Stimulated activated CD4-positive, alpha-beta T cell treated with anti-CD3 and anti-CD28 coated beads, TNF-alpha, amount 100 ng/mL, for 24 hours (primary cell): Measurements from ENCODE around the gene PCOLCE2.

Experiments used
- DNase-seq, 3 experiments: peaks; one replicate each; pipeline ENCODE4 v3.0.0-alpha.2; 2020; ENCODE audit warnings: low read depth in 3 of 3

PCOLCE2 gene

DNA sequence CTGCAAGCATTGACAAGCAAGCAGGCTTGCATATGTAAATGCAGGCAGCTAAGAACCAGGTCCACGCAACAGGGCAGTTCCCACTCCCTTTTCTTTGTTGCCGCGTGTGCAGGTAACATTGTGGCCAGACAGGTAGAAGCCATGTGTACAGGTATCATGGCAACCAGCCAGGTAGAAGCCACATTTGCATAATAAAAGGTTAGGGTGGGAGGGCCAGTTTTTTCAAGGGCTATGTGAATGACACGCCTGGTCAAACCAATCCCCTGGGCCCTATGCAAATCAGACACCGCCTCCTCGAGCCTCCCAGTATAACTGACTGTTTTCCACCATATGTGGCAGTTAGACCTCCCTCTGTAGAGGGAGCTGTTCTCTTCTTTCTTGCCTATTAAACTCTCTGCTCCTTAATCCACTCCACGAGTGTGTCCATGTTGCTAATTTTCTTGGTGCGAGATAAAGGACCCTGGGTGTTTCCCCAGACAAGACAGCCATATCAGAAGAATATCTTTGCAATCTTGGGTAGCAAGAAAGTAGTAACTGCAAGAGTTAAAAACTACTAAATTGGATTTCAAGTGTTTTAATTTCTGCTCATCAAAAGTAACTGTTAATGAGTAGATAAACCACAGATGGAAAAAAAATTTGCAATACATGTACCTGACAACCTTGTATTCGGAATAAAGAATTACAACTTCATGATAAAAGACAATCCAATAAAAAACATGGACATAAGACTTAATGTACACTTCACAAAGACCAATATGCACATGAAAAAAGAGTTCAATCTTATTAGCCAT is 21.8 kb downstream of the PCOLCE2 start:
- no peak for DNase-seq

DNA sequence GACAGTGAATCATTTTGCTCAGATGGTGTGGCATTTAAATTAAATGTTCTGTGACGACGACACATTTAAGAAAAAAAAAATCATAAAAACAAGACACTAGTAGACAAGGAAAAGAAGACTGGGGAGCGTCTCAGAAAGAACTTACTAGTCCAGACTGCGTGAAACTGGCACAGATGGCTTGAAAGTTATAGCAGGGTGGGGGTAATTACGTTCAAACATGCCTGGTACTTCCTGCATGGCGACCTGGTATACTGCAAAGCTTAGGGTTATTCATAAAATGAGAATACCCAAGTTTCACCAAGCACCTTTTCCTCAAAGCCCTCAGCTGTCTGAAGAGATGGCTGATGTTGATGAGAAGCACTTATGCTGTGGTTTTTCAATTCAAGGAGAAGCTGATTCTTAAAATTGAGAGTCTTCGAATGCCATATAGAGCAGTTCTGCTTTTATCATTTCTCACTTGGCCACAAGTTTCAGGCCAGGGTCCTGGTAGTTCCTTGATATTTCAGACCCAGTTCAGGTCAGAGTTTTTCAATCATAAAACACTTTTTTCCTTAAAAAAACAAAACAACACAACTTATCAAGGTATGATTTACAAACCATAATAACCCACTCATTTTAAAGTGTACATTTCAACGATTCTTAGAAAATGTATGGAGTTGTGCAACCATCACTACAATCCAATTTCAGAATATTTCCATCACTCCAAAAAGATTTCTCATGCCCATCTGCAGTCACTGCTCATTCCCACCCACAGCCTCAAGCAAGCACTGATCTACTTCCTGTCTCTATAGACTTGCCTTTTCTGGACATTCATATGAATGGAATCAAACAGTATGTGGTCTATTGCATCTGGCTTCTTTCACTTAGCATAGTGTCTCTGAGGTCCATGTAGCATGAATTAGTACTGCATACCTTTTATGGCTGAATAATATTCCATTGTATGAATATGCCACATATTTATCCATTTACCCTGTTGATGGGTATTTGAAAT is 24.7 kb downstream of the PCOLCE2 start:
- DNase-seq, result no peak

DNA sequence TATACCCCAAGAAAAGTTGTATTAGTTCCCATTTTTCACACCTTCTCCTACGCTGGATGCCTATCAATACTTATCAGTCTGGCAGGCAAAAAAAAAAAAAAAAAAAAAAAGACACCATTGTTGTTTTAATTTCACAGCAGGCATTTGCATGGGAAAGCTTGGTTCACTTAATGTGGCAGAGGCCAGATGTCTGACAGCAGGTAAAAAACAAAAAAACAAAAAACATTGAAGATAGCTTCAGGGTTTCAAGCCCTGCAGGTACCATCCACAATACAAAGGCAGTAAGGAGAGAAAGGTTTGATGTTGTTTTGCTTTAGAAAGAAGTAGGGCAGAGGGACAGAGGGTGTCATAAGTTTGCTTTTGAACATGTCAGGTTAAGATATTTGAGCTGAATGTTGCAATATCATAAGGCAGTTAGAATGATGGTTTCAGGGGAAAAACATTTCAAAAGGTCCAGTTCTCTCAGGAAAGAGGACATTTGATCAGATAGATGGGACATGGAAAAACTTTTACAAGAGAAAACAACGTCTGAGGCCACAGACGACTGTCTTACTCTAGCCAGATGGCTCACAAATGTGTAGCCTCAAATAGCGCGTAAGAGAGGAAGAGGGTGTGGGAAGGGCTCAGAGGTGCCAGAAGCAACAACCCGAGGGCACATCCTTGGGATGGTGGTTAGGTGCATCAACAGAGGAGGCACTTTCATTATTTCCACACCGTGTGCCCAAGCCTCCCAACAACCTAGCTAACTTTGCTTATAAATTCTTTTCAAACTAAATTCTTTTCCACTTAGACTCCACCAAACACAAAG is 25.7 kb downstream of the PCOLCE2 start:
- no peak for DNase-seq

DNA sequence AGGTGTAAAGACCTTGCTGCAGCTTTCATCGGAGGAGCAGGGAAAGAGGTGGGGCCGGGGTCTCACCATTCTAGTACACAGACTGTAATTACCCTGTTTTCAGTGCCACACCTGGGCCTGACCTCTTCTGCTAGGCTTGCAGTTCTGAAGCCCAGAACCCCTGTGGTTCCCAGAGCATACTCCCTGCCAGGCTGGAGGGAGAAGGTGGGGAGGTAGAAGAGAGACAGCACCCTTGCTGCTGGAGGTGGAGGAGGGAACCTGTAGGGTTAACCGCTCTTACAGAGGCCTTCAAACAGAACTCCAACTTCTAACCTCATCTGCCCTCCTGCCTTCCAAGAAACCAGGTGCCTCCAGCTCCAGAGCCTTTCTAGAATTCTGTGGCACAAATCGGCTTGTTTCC is 27.0 kb downstream of the PCOLCE2 start:
- no peak for DNase-seq

DNA sequence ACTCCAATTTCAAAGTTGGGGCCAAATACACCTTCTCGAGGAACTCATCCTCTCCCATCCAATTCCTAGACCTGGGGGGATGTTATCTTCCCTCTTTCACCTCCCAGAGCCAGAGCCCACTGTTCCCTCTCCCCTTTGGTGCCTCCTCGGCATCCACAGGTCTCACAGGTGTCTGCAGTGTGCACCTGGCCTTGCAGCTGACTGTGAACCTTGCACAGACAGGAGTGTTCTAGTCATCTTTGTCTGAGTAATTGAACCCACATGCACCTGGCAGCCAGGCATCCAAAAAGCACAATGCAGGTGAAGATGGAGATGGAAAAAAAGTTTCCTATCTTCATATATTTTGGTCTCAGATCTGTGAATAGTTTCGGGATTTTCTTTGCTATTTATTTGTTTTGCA is 30.8 kb downstream of the PCOLCE2 start:
- DNase-seq, result no peak

DNA sequence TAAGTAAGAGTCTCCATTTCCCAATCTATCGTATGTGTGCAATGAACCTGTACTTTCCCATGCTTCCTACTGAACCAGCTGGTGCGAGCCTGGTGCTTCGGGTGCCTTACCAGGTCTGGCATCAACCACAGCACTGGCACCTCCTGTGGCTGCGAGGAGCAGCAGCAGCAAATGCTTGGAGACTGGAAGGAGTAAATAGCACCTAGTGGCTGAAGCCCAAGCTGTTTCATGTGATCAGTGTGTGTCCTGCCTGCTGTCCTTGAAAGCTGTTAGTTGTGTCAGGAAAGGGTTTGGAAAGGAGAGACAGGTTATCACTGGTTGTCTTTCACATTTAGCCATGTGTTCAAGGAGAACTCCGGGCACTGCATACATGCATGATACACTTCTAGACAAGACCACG is 31.8 kb downstream of the PCOLCE2 start:
- no peak for DNase-seq

DNA sequence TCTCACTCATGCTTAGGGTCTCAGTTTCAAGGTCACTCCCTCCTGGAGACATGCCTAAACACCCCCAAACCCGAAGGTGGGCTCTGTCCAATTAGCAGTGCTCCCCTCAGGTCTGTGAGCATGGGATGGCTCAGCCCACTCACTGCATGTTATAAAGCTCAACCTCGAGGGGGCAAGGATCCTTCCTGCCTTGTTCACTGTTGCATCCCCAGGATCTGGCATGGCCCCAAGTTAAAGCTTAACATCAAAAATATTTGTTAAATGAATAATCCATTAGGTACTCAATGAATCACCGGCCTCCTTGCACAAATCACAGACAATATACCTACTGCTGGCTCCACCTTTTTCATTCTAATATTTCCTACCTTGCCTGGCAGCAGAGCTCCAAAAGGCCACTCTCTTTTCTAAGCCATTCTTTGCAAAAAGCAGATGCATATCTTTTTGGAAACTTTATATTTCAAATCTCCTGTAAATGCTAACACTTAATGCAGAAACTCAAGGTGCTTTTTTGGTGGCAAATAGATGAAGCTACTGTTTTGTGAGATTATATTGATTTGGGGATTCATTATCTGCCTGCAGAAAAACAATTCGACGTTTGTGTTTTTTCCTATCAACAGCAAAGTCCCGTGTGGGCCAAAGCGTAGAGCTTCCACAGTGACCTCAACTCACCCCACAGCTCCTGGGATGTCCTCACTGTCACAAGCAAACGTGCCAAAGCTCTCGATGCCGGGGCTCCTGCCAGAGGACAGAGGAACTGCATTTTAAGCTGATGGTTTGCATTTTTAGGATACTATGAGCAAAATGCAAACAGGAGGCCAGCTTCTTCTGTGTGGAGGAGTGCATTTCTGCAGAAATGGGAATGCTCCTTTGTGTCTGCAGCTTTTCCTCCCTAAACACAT is 35.4 kb downstream of the PCOLCE2 start:
- no peak for DNase-seq

DNA sequence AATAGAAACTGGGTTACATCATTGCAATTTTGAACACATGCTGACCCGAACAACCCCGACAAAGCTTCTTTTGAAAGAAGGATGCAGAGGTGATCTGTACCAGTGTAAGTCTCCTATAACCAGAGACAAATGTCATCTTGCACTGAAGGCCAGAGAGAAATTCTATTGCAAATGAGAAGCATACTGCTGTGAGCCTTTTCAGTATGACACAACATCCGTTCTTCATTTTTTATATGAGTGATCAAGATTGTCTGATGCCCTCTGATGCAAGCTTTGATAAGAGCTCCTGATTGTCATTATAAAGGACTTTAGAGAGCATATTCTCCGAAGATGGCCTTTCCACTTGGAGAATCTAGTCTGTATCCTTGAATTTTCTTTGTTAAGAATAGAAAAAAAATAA is 36.9 kb downstream of the PCOLCE2 start:
- no peak for DNase-seq

DNA sequence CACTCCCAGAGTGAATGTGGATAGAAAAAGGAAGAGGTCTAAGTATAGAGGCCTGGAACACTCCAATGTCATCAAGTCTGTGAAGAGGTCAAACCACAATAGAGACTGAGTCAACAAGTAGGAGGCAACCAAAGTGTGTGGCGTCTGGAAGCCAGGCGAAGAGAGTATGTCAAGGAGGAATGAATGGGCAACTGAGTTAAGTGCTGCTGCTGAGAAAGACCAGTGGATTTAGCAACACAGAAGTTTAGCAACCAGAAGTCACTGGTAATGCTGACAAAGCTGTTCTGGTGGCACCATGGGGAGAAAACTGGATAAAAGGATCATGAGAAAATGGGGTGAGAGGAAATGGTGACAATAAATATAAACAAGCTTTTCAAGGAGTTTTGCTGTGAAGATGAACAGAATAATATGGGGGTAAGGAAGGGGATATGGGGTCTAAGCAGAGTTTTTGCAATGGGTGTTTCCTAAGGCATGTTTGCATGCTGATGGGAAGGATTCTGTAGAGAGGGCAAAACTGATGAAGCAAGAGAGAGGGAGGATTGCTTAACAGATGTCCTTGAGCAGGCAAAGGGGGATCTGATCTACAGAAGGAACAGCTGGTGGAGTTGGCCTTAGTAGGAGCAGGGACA is 38.4 kb downstream of the PCOLCE2 start:
- no peak for DNase-seq

DNA sequence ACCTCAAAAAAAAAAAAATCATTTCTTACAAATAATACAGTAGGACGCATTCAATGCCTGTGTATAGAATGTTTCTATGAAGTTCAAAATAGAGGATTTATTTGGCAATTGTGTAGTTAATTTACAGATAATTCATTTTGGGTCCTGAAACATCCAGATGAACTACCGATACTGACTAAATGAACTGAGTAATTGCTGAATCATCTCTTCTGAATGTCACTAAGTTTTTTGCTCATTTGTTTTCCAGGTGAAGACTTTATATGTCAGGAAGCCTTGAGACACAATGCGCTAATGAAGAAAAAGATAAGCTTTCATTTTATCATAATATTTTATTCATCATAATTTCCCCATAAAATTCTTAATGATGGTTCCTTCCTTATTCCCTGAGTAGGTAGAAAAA is 39.7 kb downstream of the PCOLCE2 start:
- DNase-seq, result no peak

DNA sequence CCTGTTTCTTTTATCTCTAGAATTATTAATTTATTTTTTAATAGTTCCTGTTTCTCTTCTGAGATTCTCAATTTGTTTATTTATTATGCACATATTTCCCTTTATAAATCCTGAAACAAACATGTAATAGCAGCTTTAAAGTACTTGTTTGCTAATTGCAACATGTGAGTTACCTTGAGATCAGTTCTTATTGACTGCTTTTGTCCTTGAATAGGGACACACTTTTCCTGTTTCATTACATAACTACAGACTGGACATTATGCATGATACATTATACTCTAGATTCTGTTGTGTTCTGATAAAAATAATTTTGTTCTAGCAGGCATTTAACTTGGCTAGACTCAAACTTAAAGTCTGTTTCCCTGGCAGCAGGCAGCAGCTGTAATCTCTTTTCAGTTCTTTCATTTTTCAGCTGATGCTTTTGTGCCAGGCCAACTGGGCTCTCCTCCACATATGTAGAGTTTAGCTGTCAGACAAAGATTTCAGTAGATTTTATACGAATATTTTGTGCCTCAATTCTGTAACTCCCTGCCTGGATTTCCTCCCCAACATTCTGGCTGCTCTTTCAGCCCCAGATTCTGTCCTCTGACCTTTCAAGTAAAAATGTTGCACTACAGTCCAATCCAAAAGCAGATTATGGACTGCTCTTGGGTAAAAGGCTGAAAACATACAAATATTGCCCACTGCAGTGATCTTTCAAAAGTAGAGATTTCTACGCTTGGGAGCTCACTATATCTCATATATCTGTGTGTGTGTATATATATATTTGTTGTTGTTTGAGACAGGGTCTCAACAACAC is 41.9 kb downstream of the PCOLCE2 start:
- DNase-seq, result no peak

DNA sequence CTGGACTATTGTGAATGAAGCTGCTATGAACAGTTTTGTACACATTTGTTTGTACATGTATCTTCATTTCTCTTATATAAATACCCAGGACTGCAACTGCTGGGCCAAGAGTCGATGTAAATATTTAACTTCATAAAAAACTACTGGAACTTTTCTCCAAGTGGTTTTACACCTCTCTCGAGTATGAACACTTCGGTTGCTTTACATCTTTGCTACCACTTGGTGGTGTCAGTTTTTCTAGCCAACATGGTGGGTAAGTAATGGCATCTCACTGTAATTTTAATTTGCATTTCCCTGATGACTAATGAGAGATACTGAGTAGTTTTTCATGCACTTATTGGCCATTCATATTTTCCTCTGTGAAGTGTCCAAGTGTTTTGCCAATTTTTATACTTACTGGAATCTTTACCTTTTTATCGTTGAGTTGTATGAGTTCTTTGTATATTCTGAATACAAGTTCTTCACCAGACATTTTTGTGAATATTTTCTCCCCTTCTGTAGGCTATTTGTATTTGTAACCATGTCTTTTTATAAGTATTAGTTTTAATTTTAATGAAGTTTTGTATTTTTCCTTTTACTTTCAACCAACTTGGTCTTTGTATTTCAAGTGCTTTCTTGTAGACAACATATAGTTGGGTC is 44.4 kb downstream of the PCOLCE2 start:
- DNase-seq, result no peak

DNA sequence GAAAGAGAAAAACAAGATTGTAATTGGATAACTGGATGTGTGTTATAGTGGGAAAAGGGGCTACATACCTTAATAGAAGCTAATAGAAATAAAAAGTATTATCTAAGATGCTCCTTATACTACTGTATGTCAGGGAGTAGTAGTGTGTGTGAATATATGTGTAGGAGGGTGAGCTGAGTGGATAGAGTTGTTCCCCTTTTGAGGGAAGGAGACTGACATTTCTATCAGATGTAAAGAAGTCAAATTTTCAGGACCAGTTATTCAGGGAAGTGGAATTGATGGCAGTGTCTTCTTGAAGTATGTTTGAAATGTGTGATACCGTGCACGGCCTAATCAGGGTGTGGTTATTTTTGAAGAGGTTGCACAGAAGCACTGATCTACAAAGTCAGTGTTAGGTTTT is 49.1 kb downstream of the PCOLCE2 start:
- no peak for DNase-seq

DNA sequence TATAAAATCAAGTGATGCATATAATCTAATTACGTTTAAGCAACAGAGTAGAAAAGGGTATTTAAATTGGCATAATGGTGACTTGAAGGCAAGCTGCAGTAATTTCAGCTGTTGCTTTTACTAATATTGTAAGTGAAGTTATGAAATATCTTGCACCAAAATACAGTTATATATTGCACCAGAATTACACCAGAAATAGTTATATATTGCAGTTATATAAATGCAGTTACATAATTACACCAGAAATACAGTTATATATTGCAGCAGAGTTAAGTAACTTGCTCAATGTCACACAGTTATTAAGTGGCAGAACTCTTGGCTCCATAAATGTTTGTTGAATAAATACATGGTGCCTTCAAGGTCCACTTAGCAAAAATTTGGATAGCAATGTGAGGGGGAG is 51.4 kb downstream of the PCOLCE2 start:
- DNase-seq, result no peak

DNA sequence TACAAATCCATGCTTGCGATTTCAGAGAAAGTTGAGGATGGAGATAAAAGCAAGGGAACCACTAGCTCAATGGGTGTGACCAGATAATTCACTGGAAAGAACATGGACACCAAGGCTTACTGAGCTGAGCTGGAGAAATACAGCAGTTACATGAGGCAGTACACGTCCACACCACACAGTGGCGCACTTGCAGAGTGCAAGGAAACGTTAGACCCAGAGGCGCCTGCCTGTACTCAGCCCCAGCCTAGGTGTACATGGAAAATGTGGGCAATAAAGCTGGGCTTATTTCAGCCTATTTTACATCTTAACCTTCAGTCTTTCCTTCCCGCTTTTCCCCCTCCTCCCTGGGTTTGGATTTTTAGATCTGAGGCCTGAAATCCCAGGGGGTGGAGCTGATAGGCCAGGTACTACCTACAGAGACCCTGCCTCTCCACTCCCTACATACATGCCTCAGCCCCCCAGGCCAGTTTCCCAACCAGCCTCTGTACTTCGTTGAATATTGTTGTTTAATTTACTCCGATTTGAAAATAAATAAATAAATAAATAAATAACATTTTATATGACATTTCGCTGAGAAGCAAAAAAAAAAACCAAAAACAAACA is 60.1 kb downstream of the PCOLCE2 start:
- DNase-seq, result peak; percentile 29 to 74 (median 39)

DNA sequence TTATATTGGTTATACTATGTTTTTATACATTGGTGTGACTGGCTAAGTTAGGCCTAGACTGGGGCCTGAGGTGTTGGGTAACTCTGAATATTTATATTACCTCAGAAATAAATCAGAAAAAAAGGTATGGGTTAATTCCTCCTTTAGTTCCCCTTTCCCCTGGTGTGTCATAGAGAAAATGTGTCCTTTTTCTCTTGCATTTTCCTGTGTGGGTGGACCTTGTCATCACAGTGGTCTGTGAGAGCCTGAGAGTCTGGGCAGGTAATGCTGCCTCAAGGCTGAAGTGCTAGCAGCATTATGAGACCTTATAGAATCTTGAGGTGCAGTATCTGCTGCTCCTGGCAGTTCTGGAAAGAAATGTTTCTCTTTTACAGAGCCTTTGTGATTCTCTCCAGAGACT is 69.7 kb downstream of the PCOLCE2 start:
- DNase-seq, result no peak

DNA sequence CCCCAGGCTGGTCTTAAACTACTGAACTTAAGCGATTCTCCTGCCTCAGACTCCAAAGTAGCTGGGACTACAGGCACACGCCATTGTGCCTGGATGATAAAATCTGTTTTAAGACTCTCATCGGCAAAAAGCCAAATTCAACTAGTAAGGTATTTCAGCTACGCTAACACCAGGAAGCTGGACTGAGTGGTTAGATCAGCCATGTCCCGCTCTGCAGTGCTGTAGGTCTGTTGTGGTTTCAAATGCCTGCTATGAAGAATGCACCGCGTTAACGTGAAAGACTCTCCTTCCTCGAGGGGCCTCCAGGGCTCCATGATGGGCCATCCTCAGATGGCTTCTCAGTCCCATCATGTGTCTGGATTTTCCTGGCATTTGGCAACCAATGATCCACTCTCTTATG is 70.2 kb downstream of the PCOLCE2 start:
- DNase-seq, result no peak

DNA sequence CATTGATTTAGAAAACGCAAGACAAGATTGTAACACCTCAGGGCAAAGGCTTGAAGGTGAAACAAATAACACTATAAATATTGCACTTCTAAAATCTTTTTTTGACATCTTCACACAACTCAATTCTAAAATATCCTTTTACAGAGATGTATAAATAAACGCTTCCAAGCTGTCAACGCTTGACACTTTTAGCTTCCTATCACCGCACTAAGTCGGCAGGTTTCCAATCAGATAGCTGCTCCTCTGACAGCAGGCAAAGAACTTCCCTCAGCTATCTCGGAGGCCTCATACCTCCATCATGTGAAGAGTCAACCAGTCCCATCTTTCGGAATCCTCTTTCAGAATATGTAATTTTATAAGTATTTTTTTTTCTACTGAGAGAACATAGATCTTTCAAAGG is 71.0 kb downstream of the PCOLCE2 start:
- DNase-seq, result no peak

DNA sequence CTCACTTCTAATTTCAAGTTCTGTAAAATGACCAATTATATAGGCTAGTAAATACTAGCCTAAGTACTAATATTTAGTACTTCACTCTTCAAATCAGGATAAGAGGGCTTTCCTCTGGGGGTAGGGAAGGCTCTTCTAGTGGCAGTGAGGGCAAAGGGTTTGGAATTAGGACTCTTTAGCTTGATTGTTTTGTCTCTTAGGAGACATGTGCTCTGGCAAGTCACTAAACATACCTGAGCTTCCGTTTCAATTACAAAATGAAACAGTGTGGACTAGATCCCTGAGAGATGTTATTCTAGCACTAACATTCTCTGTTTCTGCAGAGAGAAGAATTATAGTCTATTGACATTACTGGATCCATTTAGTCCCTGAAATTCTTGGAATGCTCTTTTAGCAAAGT is 71.5 kb downstream of the PCOLCE2 start:
- DNase-seq, result no peak
